ENCODE results near the gene FER1L5.
"Not testable (repeated sequence)": the region's sequence is repeated elsewhere in the genome, so short reads cannot be mapped to it uniquely, and the experiment has no call there.

FER1L5 gene

GRCh38 chr2:96636551-96637171 lies 5.9 kb upstream of the FER1L5 start:
- no peak for DNase-seq (ENCODE audit: low read depth in 2 of 2)

GRCh38 chr2:96637385-96638143 lies 5.0 kb upstream of the FER1L5 start:
- peak; percentile 47 to 62 for DNase-seq (ENCODE audit: low read depth in 2 of 2)

GRCh38 chr2:96638144-96639121 lies 4.1 kb upstream of the FER1L5 start, which contains the start of gene KANSL3:
TSS of gene KANSL3 (minus strand) at chr2:96638312. CDS start at chr2:96637135, 1,177 bp downstream.
- peak; percentile 78 to 82 for DNase-seq (ENCODE audit: low read depth in 2 of 2)

GRCh38 chr2:96647681-96648080 lies 5.1 kb downstream of the FER1L5 start:
- no peak for DNase-seq (ENCODE audit: low read depth in 2 of 2)

GRCh38 chr2:96648306-96648930 lies 5.9 kb downstream of the FER1L5 start:
- no peak for DNase-seq (ENCODE audit: low read depth in 2 of 2)

GRCh38 chr2:96649342-96649741 lies 6.8 kb downstream of the FER1L5 start:
- DNase-seq (ENCODE audit: low read depth in 2 of 2) = no peak

- DNase-seq (ENCODE audit: low read depth in 2 of 2) = no peak
These were observed 9.2 kb downstream of the FER1L5 start for GRCh38 chr2:96651793-96652192.

- not testable (repeated sequence) for DNase-seq (ENCODE audit: low read depth in 2 of 2)
These were observed 12.2 kb downstream of the FER1L5 start for GRCh38 chr2:96654791-96655190.

- no peak for DNase-seq (ENCODE audit: low read depth in 2 of 2)
These were observed 13.0 kb downstream of the FER1L5 start for GRCh38 chr2:96655526-96655925.

- DNase-seq (ENCODE audit: low read depth in 2 of 2) = no peak
These were observed 14.0 kb downstream of the FER1L5 start for GRCh38 chr2:96656540-96656939.

- no peak for DNase-seq (ENCODE audit: low read depth in 2 of 2)
These were observed 18.8 kb downstream of the FER1L5 start for GRCh38 chr2:96661324-96661723.

GRCh38 chr2:96662360-96662759 lies 19.8 kb downstream of the FER1L5 start:
- DNase-seq (ENCODE audit: low read depth in 2 of 2) = no peak

- DNase-seq (ENCODE audit: low read depth in 2 of 2) = no peak
These were observed 20.6 kb downstream of the FER1L5 start for GRCh38 chr2:96663177-96663576.

- no peak for DNase-seq (ENCODE audit: low read depth in 2 of 2)
These were observed 21.3 kb downstream of the FER1L5 start for GRCh38 chr2:96663829-96664228.

- no peak for DNase-seq (ENCODE audit: low read depth in 2 of 2)
These were observed 21.9 kb downstream of the FER1L5 start for GRCh38 chr2:96664366-96664925.

- DNase-seq (ENCODE audit: low read depth in 2 of 2) = no peak
These were observed 22.6 kb downstream of the FER1L5 start for GRCh38 chr2:96665083-96665569.

GRCh38 chr2:96665717-96666116 lies 23.2 kb downstream of the FER1L5 start:
- not testable (repeated sequence) for DNase-seq (ENCODE audit: low read depth in 2 of 2)

- no peak for DNase-seq (ENCODE audit: low read depth in 2 of 2)
These were observed 26.2 kb downstream of the FER1L5 start for GRCh38 chr2:96668771-96669170.

GRCh38 chr2:96669539-96670215 lies 27.1 kb downstream of the FER1L5 start:
- DNase-seq (ENCODE audit: low read depth in 2 of 2) = no peak

- no peak for DNase-seq (ENCODE audit: low read depth in 2 of 2)
These were observed 37.3 kb downstream of the FER1L5 start for GRCh38 chr2:96679848-96680247.
